Neuron (in vitro differentiated cells): Measurements from ENCODE around the gene TMEM8B.

Source experiments
- H2AFZ ChIP-seq: one replicate; pipeline ENCODE4 v1.6.1; 2013; ENCODE audit warnings: low read depth, mild to moderate bottlenecking, inconsistent platforms, low read length, moderate library complexity
- H3K27me3 ChIP-seq: one replicate; pipeline ENCODE4 v1.6.1; 2013; ENCODE audit warnings: low read length; ENCODE audit not compliant: insufficient read depth
- H3K36me3 ChIP-seq: one replicate; pipeline ENCODE4 v1.6.1; 2013; ENCODE audit warnings: low read length; ENCODE audit not compliant: insufficient read depth
- H3K4me1 ChIP-seq: one replicate; pipeline ENCODE4 v1.6.1; 2013; ENCODE audit warnings: low read length; ENCODE audit not compliant: insufficient read depth
- H3K4me3 ChIP-seq: 2 replicates; pipeline ENCODE4 v1.5.1; 2013; ENCODE audit warnings: mild to moderate bottlenecking, low read length, moderate library complexity
- H3K9me3 ChIP-seq: one replicate; pipeline ENCODE4 v1.6.1; 2013; ENCODE audit warnings: low read length

TMEM8B gene

GRCh38 chr9:35904338-35904737 is 75.3 kb downstream of the TMEM8B start:
- Histone ChIP-seq H3K4me3 (no peak overlapping the region), H2AFZ (no peak overlapping the region), H3K9me3 (no peaks in the 10 kb centered on the region), H3K36me3 (no peaks in the 10 kb centered on the region), H3K4me1 (peaks cover 23% of the 10 kb centered on the region), H3K27me3 (no peaks in the 10 kb centered on the region)

- Histone ChIP-seq H2AFZ (no peak overlapping the region), H3K4me1 (peaks cover 23% of the 10 kb centered on the region), H3K36me3 (no peaks in the 10 kb centered on the region), H3K9me3 (no peaks in the 10 kb centered on the region), H3K27me3 (no peaks in the 10 kb centered on the region), H3K4me3 (no peak overlapping the region)
Measured at GRCh38 chr9:35905051-35905781, 76.2 kb downstream of the TMEM8B start.

- Histone ChIP-seq H3K36me3 (no peaks in the 10 kb centered on the region), H3K4me3 (no peak within 1 kb of the TSS), H2AFZ (no peak within 1 kb of the TSS), H3K4me1 (peaks cover 23% of the 10 kb centered on the region), H3K9me3 (no peaks in the 10 kb centered on the region), H3K27me3 (no peaks in the 10 kb centered on the region)
Measured at GRCh38 chr9:35905912-35906679, 77.1 kb downstream of the TMEM8B start, which contains the start of gene HRCT1. HRCT1 (plus strand) TSS chr9:35906202; CDS start chr9:35906288, 86 bp downstream.

- no peak overlapping the region for H3K4me3 ChIP-seq
- H3K36me3 ChIP-seq: no peaks in the 10 kb centered on the region
- H3K4me1 ChIP-seq: peaks cover 23% of the 10 kb centered on the region
- no peaks in the 10 kb centered on the region for H3K9me3 ChIP-seq
- no peak overlapping the region for H2AFZ ChIP-seq
- no peaks in the 10 kb centered on the region for H3K27me3 ChIP-seq
Measured at GRCh38 chr9:35906923-35907699, 78.1 kb downstream of the TMEM8B start.

DNA sequence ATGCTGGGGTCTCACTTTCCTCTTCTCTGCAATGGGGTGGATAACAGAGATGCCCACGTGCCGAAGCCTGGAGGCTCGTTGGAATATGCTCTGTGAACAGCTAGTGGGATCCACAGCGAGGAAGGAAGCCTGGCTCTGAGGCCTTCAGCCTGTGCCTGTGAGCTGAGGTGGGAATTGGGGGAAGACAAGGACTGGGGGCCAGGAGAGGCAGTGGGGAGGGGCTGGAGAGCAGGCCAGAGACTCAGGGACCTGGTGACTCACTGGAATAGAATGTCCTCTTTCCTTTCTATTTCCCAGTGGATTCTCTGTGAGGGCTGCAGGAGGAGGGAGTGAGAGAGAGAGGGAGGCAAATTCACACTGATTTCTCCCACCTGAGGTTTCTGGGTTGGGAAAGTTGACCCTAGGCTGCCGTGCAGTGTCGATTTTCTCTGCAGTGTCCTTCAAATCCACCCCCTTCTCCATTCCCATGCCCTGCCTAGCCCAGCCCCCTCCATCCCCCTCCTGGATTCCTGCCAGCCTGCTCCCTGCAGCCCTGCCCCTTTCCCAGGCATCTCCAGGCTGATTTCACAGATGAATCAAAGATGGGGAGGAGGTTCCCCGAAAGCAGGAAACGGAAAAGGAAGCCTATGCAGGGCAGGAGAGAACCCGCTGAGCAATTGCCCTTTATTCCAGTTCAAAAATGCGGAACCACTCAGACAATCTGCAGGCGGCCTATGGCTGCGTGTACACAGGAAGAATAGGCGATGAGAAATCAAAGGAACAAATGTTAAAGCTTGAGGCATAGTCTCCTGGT is 78.9 kb downstream of the TMEM8B start:
- Histone ChIP-seq H3K9me3 (no peaks in the 10 kb centered on the region), H3K4me3 (no peak overlapping the region), H3K36me3 (no peaks in the 10 kb centered on the region), H3K4me1 (peaks cover 23% of the 10 kb centered on the region), H2AFZ (peak overlapping the region; percentile 44), H3K27me3 (no peaks in the 10 kb centered on the region)

GRCh38 chr9:35908504-35909125 is 79.6 kb downstream of the TMEM8B start:
- H3K27me3 ChIP-seq: no peaks in the 10 kb centered on the region
- H3K4me1 ChIP-seq: peaks cover 23% of the 10 kb centered on the region
- H2AFZ ChIP-seq: peak overlapping the region; percentile 44
- no peaks in the 10 kb centered on the region for H3K9me3 ChIP-seq
- no peak overlapping the region for H3K4me3 ChIP-seq
- no peaks in the 10 kb centered on the region for H3K36me3 ChIP-seq

DNA sequence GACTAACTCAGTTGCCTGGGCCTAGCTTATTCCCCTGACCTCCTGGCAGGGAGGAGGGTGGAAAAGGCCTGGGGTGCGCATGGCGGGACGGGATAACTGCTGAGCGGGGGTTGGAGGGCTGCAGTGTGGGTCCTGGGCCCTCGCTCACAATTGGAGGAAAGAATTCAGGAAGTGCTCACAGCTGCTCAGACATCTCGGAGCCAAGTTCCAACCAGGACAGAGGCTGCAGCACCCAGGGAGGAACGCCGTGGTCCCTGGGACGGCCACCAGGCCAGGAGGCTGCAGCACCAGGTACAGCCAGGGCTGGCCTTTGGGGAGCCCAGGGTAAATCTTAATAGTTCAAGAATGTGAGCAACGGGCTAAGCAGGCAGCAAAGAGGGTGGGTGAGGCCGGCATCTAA is 80.2 kb downstream of the TMEM8B start, which contains the start of gene SPAAR:
Gene SPAAR (plus strand): TSS at position 217 of the 400 bp plus-strand sequence. CDS start 974 bp downstream, outside the sequence.
- no peak within 1 kb of the TSS for H3K4me3 ChIP-seq
- no peaks in the 10 kb centered on the region for H3K27me3 ChIP-seq
- H3K9me3 ChIP-seq: no peaks in the 10 kb centered on the region
- peak within 1 kb of the TSS; percentile 44 for H2AFZ ChIP-seq
- H3K36me3 ChIP-seq: no peaks in the 10 kb centered on the region
- H3K4me1 ChIP-seq: peaks cover 23% of the 10 kb centered on the region

DNA sequence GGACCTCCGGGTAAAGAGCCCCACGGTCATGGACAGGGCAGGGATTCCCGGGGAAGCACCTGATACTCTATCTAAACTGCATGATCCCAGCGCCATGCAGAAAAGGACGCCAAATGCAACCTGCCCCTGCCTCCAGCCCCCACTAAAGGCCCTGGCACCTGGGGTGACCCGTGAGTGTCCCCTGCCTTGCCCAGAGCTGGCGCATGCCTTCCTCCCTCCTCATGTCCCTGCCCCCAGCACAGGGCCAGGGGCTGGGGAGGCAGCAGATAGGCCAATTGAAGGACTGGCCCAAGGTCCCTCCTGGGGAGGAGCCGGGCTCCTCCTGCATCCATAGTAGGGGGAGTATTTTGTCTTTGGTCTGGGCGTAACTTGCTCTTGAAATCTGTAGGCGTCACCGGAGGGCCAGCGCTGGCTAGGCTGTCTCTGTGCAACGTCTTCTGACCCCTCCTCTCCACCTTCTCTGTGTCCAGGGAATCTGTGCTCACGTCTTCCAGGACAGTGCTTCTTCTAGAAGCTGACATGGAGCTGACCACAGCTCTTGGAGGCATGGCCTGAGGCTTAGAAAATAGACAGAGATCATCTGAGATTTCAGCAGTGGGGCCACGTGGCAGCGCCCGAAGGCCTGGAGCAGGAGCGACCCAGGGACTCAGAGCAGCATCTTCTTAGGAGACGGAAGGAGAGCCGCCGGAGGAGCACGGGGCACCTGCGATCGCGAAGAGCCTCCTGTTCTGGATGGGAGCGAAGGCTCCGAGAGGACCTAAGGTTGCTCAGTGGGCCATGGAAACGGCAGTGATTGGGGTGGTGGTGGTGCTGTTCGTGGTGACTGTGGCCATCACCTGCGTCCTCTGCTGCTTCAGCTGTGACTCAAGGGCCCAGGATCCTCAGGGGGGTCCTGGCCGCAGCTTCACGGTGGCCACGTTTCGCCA is 80.9 kb downstream of the TMEM8B start:
- Histone ChIP-seq H3K4me1 (peaks cover 23% of the 10 kb centered on the region), H3K4me3 (no peak overlapping the region), H3K9me3 (no peaks in the 10 kb centered on the region)

GRCh38 chr9:35910613-35911359 is 81.8 kb downstream of the TMEM8B start:
- no peaks in the 10 kb centered on the region for H3K36me3 ChIP-seq
- no peak overlapping the region for H2AFZ ChIP-seq
- peaks cover 23% of the 10 kb centered on the region for H3K4me1 ChIP-seq
- H3K4me3 ChIP-seq: no peak overlapping the region
- H3K27me3 ChIP-seq: no peaks in the 10 kb centered on the region
- H3K9me3 ChIP-seq: no peaks in the 10 kb centered on the region

More for the DNA sequence above, 80.9 kb downstream of the TMEM8B start:
- Histone ChIP-seq H3K36me3 (no peaks in the 10 kb centered on the region), H2AFZ (no peak overlapping the region), H3K27me3 (no peaks in the 10 kb centered on the region)

DNA sequence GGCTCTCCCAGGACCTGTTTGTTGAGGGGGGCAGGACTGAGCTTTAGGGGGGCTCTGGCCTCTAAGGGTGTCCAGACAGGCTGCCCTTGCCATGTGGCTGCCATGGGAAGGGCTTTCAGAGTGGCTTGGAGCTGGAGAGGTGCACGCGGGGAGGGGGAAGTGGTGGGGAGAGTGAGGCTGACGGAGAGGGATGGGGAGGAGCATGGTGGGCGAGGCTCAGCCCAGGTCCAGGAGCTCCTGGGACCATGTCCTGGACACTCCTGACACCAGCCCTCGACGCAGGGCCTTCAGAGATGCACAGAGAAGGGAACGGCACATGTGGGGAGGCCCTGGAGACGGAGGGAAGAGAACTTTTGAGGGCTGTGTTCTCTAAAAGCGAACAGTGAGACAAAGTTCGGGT is 82.7 kb downstream of the TMEM8B start:
- Histone ChIP-seq H3K27me3 (no peaks in the 10 kb centered on the region), H3K4me3 (no peak overlapping the region), H3K9me3 (no peaks in the 10 kb centered on the region), H3K36me3 (no peaks in the 10 kb centered on the region), H2AFZ (no peak overlapping the region), H3K4me1 (peaks cover 21% of the 10 kb centered on the region)
